Esophagus squamous epithelium (tissue), 4 donors: ENCODE data around the gene ANXA11.

Source experiments
- POLR2A ChIP-seq, 4 donors: fragments of 450-650 bp; IDR thresholded peaks; one replicate each; pipeline ENCODE4 v1.6.1; 2017; ENCODE audit warnings: antibody characterized with exemption in 4 of 4, mild to moderate bottlenecking in 4 of 4, moderate library complexity in 3 of 4
- TF ChIP-seq, protein P1 (sequence below), 6 experiments: fragments of 450-650 bp in 4 of 6; fragments of 200-600 bp in 2 of 6; sonication (generic) in 2 of 6; IDR thresholded peaks; one replicate each; pipeline ENCODE4 v1.5.1; 2016 to 2019; ENCODE audit warnings: antibody characterized with exemption in 6 of 6, mild to moderate bottlenecking in 4 of 6, moderate library complexity in 4 of 6

DNA sequence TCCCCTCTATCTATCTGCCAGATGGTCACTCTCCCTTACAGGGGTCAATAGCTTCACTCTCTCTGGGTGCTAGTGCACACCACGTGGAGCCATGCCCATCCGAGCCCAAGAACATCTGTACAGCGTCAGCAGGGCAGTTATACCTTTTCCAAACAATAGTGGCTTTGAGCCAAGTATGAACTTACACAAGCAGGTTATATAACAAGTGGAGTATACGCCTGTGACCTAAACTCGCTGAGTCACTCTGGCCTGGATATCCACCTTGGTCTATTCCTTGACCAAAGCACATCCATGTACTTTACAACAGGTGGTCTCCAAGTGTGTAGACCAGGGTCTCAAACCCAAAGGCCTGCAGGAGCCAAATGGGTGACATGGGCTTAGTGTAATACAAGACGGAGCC, 52.5 kb downstream of the ANXA11 start:
- TF ChIP-seq, protein P1, sequence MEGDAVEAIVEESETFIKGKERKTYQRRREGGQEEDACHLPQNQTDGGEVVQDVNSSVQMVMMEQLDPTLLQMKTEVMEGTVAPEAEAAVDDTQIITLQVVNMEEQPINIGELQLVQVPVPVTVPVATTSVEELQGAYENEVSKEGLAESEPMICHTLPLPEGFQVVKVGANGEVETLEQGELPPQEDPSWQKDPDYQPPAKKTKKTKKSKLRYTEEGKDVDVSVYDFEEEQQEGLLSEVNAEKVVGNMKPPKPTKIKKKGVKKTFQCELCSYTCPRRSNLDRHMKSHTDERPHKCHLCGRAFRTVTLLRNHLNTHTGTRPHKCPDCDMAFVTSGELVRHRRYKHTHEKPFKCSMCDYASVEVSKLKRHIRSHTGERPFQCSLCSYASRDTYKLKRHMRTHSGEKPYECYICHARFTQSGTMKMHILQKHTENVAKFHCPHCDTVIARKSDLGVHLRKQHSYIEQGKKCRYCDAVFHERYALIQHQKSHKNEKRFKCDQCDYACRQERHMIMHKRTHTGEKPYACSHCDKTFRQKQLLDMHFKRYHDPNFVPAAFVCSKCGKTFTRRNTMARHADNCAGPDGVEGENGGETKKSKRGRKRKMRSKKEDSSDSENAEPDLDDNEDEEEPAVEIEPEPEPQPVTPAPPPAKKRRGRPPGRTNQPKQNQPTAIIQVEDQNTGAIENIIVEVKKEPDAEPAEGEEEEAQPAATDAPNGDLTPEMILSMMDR (IDR thresholded peaks at IDR 0.05), result no peak
- no peak for TF ChIP-seq POLR2A (IDR thresholded peaks at IDR 0.05)
